Cardiac muscle cell (in vitro differentiated cells and primary cell): ENCODE measurements around the gene BHLHA9. TPM values are rescaled to one million over a fixed set of nuclear protein-coding genes. Genes with fewer than 3 reads are reported as not detected.
"Not testable (repeated sequence)": the region's sequence is repeated elsewhere in the genome, so short reads cannot be mapped to it uniquely, and the experiment has no call there.

Experiments
- DNase-seq, 2 donors: peaks; one replicate each; pipeline versions ENCODE4 v3.0.0 to v3.0.0-alpha.2; 2010 to 2017; ENCODE audit warnings: low read depth in 1 of 2, low spot score in 1 of 2
- H3K27ac ChIP-seq: fragments of 200-600 bp; sonication (generic); 2 replicates; pipeline ENCODE4 v1.5.1; 2016
- H3K27me3 ChIP-seq: fragments of 200-600 bp; sonication (generic); 2 replicates; pipeline ENCODE4 v1.6.0; 2016; ENCODE audit warnings: control low read depth
- H3K36me3 ChIP-seq: fragments of 200-600 bp; sonication (generic); 2 replicates; pipeline ENCODE4 v1.5.1; 2016; ENCODE audit warnings: control low read depth
- H3K4me1 ChIP-seq: fragments of 200-600 bp; sonication (generic); 2 replicates; pipeline ENCODE4 v1.8.1; 2017; ENCODE audit warnings: low read depth, mild to moderate bottlenecking, mixed run types
- H3K4me3 ChIP-seq: fragments of 200-600 bp; sonication (generic); 2 replicates; pipeline ENCODE4 v1.5.1; 2016; ENCODE audit warnings: mild to moderate bottlenecking
- H3K9me3 ChIP-seq: fragments of 200-600 bp; sonication (generic); 2 replicates; pipeline ENCODE4 v1.5.1; 2017; ENCODE audit warnings: low read depth, mild to moderate bottlenecking, control low read depth
- CTCF ChIP-seq: IDR thresholded peaks from 2 replicates; pipeline ENCODE4 v1.5.1; 2012; ENCODE audit warnings: low read depth, mild to moderate bottlenecking, low read length
- polyA plus RNA-seq: library from polyadenylated mRNA; unstranded; fragments of >200 nt; fragmentation: Nextera tagmentation; extraction: Ambion mirVana; gene quantifications from 2 replicates; pipeline ENCODE4 v1.2.1, GENCODE V29; 2016
- total RNA-seq: library from RNA; depleted of rRNA; stranded (reverse); fragments of >200 nt; gene quantifications from 2 replicates; pipeline ENCODE4 v1.2.3, GENCODE V29; 2016

BHLHA9 gene
- total and polyA plus RNA-seq, 2 experiments from 2014 or later = 0.92 TPM; not detected in 1

GRCh38 chr17:1239210-1239609 lies 31.0 kb upstream of the BHLHA9 start:
- DNase-seq = peak in 1 of 2 donors; percentile 93
- Histone ChIP-seq H3K4me1 (no peaks in the 10 kb centered on the region), H3K27ac (no peak overlapping the region), H3K36me3 (no peaks in the 10 kb centered on the region), H3K27me3 (no peaks in the 10 kb centered on the region), H3K9me3 (no peaks in the 10 kb centered on the region), H3K4me3 (no peak overlapping the region)
- TF ChIP-seq CTCF = no peak

- H3K27me3 ChIP-seq, H3K4me1 ChIP-seq, H3K9me3 ChIP-seq, DNase-seq, H3K4me3 ChIP-seq, H3K36me3 ChIP-seq, H3K27ac ChIP-seq: not testable (repeated sequence)
Measured at GRCh38 chr17:1240426-1240825, 29.8 kb upstream of the BHLHA9 start.

GRCh38 chr17:1241929-1242328 lies 28.3 kb upstream of the BHLHA9 start:
- no peak for TF ChIP-seq CTCF
- Histone ChIP-seq H3K4me3 (no peak overlapping the region), H3K27me3 (no peaks in the 10 kb centered on the region), H3K9me3 (no peaks in the 10 kb centered on the region), H3K4me1 (no peaks in the 10 kb centered on the region), H3K27ac (no peak overlapping the region), H3K36me3 (no peaks in the 10 kb centered on the region)
- DNase-seq = peak in 1 of 2 donors; percentile 33

GRCh38 chr17:1244606-1245012 lies 25.6 kb upstream of the BHLHA9 start:
- Histone ChIP-seq H3K36me3 (no peaks in the 10 kb centered on the region), H3K27ac (no peak overlapping the region), H3K27me3 (no peaks in the 10 kb centered on the region), H3K4me3 (no peak overlapping the region), H3K9me3 (no peaks in the 10 kb centered on the region), H3K4me1 (no peaks in the 10 kb centered on the region)
- no peak for TF ChIP-seq CTCF
- DNase-seq = peak in 1 of 2 donors; percentile 65

- no peak overlapping the region for H3K4me3 ChIP-seq
- H3K27ac ChIP-seq = no peak overlapping the region
- no peaks in the 10 kb centered on the region for H3K36me3 ChIP-seq
- no peaks in the 10 kb centered on the region for H3K9me3 ChIP-seq
- peaks cover 3% of the 10 kb centered on the region for H3K27me3 ChIP-seq
- peak in 1 of 2 donors; percentile 70 for DNase-seq
- H3K4me1 ChIP-seq = no peaks in the 10 kb centered on the region
- no peak for TF ChIP-seq CTCF
Measured at GRCh38 chr17:1251866-1252608, 18.2 kb upstream of the BHLHA9 start.

- Histone ChIP-seq H3K36me3 (no peaks in the 10 kb centered on the region), H3K4me3 (no peak overlapping the region), H3K27ac (no peak overlapping the region), H3K9me3 (no peaks in the 10 kb centered on the region), H3K4me1 (no peaks in the 10 kb centered on the region), H3K27me3 (peaks cover 16% of the 10 kb centered on the region)
- no peak for DNase-seq
- no peak for TF ChIP-seq CTCF
Measured at GRCh38 chr17:1255041-1255440, 15.2 kb upstream of the BHLHA9 start.
